Bone marrow (tissue), 2 donors: ENCODE data around the gene ULBP2.
A peak's percentile ranks its signal among the peaks of the same experiment; 100 is the strongest.

Experiments
- DNase-seq, 2 donors: peaks; one replicate each; lab custom pipeline; 2025; lab: John Stamatoyannopoulos, UW

ULBP2 gene, protein sequence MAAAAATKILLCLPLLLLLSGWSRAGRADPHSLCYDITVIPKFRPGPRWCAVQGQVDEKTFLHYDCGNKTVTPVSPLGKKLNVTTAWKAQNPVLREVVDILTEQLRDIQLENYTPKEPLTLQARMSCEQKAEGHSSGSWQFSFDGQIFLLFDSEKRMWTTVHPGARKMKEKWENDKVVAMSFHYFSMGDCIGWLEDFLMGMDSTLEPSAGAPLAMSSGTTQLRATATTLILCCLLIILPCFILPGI

GRCh38 chr6:149941583-149942460 lies at the start of gene ULBP2:
Gene ULBP2 (plus strand): TSS chr6:149942014. CDS start chr6:149942073, 59 bp downstream.
- DNase-seq: peak; percentile 62 to 82

GRCh38 chr6:149895048-149895590 lies 46.7 kb upstream of the ULBP2 start:
- DNase-seq: no peak

- peak; percentile 7 to 91 for DNase-seq
Measured at GRCh38 chr6:149895833-149896271, 46.0 kb upstream of the ULBP2 start.

GRCh38 chr6:149896491-149896890 lies 45.3 kb upstream of the ULBP2 start:
- peak in 1 of 2 donors; percentile 56 for DNase-seq

GRCh38 chr6:149897015-149897697 lies 44.7 kb upstream of the ULBP2 start:
- no peak for DNase-seq

GRCh38 chr6:149897855-149898744 lies 43.7 kb upstream of the ULBP2 start, which contains the start of gene RAET1E:
Gene RAET1E (minus strand): TSS chr6:149898113. CDS start chr6:149890901, 7,212 bp downstream.
- DNase-seq: no peak

- no peak for DNase-seq
Measured at GRCh38 chr6:149898966-149899365, 42.8 kb upstream of the ULBP2 start.

DNA sequence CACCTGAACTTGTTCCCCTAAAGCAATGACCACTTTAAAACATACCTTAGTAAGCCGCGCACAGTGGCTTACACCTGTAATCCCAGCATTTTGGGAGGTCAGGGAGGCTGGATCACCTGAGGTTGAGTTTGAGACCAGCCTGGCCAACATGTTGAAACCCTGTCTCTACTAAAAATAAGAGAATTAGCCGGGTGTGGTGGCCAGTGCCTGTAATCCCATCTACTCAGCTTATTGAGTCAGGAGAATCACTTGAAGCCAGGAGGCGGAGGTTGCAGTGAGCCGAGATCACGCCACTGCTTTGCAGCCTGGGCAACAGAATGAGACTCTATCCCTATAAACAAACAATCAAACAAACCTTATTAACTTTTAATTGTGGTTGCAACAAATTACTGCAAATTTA lies 42.3 kb upstream of the ULBP2 start:
- DNase-seq: no peak

DNA sequence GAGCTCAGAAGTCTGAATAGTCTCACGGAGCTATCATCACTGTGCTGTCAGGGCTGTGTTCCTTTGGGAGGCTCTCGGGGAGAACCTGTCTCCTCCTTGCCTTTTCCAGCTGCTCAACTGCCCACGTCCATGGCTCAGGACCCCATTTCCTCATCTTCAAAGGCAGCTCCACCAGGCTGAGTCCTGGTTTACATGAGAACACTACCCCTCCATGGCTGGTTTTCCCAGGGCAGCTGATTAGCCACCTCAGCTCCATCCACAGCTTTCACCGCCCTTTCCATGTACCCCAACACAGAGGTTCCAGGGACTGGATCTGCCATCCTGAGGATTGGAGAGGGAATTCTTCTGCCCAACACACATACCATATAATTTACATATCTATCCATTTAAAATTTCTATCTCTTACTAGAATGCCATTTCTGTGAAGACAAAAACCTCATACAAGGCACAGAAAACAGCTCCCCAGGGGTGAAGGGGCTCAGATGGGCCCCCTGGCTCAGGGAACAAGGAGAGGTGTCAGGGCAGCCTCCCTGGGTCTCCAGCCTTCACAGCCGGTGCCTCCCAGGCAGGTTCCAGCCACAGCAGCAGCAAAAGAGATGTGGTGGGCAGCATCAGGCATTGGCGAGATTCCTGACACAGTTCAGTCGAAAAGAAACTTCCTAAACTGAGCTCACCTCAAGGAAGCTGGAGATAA lies 41.7 kb upstream of the ULBP2 start:
- no peak for DNase-seq

DNA sequence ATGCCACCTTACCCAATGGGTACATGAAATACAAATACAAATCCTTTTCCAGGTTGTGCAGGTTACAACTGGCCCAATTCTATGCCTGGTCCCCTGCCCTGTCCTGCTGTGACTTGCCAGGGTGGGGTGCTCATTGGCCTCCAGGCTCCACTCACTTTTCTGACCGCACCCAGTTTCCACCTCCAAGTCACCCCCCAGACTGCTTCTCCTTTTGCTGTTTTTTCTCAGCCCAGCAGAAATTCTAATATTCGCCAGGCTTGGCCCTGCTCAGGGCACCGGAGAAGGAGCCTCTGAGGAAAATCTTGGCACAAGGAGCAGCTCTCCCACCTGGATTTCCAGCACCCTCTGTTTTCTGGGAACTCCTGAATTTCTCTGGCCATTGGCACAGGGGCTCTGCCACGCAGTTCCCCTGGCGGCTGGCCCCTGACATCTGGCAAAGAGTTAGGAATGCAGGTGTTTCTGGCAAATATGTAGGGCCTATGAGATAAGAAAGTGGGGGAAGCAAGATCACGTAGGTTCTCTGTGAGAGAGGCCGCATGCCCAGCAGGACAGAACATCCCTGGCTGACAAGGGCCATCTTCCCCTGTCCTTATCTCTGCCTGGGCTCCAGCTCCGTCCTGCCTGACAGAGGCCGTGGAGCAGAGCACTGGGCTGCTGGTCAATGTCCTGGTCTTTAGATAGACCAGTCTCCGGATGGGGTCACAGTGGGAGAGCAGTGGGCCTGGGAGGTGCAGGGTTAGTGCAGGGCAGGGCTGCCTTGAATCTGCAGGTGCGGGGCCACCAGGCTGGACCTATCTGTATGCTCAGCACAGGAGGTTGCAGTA lies 41.0 kb upstream of the ULBP2 start:
- no peak for DNase-seq

DNA sequence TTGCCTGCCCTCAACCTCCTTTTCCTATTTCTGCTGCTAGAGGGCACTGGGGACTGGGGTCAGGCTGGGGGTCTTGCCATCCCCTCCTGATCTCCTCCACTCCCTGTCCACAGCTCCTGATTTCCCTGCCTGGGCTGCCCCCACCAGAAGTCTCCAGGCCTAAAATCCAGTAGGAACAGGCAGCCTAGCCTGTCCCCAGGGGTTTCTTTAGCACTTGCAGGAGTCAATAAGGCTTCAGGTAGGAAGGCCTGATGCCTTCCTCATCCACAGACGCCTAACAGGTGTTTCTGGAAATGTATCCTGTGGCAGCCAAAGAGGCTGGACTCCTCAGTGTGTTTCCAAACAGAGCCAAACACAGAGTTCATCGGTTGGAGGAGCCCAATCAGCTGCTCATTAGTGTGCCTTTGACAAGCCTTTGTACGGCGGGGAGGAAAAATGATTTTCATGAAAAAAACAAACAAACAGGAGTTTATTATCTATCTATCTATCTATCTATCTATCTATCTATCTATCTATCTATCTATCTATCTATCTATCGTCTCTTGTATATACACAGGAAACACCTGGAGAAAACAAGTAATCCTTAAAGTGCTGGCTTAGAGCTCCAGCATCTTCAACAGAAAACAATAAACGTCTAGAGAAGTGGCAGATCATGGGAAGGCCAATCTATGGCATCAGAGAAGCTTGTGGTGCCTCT lies 40.2 kb upstream of the ULBP2 start:
- DNase-seq: no peak

GRCh38 chr6:149903938-149904611 lies 37.7 kb upstream of the ULBP2 start:
- no peak for DNase-seq

DNA sequence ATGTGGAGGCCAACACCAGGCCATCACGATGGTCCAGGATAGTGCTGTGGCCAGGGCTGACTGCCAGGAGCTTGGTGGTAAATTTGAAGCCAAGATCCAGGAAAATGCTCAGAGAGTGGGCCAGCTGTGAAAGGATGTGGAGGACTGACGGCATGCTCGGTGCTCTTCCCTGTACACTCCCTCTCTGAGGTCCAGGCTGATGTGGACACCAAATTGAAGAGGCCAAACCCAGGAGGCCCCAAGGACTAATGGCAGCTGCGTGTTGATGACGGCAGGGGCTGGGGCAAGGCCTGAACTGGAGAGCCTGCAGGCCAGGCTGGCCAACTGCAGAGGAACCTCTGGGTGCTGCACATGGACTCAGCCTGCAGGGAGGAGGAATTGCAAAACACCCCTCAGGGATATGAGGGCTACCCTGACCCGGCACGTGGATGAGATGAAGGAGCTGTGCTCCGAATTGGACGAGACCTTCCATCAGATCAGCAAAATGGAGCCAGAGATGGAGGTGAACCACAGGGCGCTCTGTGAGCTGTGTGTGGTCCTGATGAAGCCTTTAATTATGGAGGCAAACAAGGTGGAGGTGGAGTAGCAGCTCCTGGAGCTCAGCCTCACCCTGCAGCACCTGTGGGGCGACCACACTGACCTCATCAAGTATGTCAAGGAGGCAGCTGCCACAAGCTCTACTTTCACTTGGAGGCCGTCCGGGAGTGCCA lies 37.0 kb upstream of the ULBP2 start:
- no peak for DNase-seq

DNA sequence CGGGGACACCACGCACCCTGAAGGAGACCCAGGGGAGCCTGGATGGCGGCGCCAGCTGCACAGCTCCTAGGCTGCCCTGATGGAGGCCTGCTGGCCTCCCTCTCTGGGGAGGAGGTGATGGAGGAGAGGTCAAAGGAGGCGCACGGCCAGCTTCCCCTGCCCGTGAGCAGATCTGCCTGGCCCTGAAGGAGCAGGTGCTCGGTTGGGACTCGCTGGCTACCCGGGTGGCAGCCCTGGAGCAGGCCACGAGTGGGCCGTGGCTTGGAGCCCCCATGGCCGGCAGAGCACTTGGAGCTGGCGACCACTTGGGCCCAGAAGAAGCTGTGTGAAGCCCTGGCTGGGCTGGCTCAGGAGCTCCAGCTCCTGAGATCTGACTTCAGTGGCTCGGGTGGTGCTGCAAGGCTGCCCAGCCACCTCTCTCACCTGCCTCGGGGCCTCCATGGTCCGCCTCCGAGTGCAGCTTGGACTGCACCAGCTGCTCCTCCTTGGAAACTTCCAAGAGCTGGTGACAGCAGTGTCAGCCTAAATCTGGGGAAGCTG lies 36.4 kb upstream of the ULBP2 start:
- no peak for DNase-seq

- DNase-seq: no peak
Measured at GRCh38 chr6:149905911-149906371, 35.9 kb upstream of the ULBP2 start.

- no peak for DNase-seq
Measured at GRCh38 chr6:149906405-149906804, 35.4 kb upstream of the ULBP2 start.

DNA sequence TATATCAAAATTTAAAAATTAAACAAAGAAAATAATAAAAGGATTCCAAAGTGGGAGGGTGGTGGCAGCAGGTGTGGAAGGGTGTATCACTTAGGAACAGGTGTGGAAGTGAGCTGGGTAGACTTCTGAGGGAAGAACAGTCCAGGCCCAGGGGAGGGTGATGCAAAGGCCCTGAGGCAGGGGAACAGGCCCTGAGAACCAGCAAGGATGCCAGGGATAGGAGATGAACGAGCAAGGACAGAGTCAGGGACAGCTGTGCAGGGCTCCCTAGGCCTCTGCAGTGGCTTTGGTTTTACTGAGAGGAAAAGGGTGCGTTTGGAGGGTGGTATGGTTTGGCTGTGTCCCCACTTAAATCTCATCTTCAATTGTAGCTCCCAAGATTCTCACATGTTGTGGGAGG lies 34.5 kb upstream of the ULBP2 start:
- no peak for DNase-seq
